ENCODE results near the gene TP53TG5.

DNA sequence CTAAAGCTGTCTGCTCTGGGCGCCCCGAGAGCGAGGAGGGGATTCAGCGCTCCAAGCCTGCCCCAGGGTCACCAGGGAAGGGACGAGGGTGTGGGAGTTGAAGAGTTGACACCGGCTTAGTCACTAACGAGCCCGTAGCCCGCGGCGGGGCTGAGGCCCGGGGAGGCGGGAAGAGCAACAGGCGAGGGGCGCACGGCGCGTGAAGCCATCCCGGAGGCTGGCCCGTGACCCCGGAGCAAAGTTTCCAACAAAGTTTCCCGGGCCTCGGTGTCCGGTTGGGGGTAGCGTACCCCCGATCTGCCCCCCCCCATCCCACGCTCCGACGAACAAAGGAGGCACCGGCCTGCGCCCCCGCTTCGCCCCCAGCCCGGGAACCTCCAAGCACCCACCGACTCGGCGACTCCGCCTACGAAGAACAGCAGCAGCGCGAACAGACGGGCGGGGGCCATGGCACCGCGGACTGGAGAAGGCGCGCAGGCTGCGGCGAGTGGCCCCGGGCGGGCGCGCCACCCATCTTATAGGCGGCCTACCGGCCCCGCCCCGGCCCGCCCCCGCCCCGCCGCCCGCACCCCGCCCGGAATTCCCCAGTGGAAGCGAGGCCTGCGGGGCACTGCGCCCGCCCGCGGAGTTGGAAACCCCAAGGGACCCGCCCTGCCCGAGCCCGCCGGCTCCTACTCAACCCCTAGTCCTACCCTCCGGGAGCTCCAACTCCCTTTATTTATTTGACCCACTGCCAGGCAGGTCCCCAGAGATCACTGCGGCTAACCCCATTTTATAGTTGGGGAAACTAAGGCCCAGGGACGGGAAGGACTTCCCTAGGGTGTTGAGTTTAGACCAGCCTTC lies 30.0 kb downstream of the TP53TG5 start, which contains the start of gene SDC4:
- TF ChIP-seq, protein P1, sequence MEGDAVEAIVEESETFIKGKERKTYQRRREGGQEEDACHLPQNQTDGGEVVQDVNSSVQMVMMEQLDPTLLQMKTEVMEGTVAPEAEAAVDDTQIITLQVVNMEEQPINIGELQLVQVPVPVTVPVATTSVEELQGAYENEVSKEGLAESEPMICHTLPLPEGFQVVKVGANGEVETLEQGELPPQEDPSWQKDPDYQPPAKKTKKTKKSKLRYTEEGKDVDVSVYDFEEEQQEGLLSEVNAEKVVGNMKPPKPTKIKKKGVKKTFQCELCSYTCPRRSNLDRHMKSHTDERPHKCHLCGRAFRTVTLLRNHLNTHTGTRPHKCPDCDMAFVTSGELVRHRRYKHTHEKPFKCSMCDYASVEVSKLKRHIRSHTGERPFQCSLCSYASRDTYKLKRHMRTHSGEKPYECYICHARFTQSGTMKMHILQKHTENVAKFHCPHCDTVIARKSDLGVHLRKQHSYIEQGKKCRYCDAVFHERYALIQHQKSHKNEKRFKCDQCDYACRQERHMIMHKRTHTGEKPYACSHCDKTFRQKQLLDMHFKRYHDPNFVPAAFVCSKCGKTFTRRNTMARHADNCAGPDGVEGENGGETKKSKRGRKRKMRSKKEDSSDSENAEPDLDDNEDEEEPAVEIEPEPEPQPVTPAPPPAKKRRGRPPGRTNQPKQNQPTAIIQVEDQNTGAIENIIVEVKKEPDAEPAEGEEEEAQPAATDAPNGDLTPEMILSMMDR (IDR thresholded peaks at IDR 0.05; ENCODE audit: low read depth, low read length), result no peak
- TF ChIP-seq EZH2phosphoT487 (IDR thresholded peaks at IDR 0.05; ENCODE audit: low read depth), result no peak
